Mesothelial cell of epicardium (in vitro differentiated cells): ENCODE measurements around the gene RAB7B. TPM values are rescaled to one million over a fixed set of nuclear protein-coding genes. Genes with fewer than 3 reads are reported as not detected.

Source experiments
- DNase-seq, 2 experiments: peaks; one replicate each; pipeline ENCODE4 v3.0.0; 2021; ENCODE audit warnings: low spot score in 2 of 2; ENCODE audit not compliant: unreplicated experiment in 2 of 2
- H3K27ac Mint-ChIP-seq: 2 replicates; pipeline ENCODE4 v1.8.0; 2021; ENCODE audit warnings: mixed read lengths
- H3K27me3 Mint-ChIP-seq: 2 replicates; pipeline ENCODE4 v1.8.0; 2021; ENCODE audit warnings: low read depth, mixed read lengths
- H3K36me3 Mint-ChIP-seq: 2 replicates; pipeline ENCODE4 v1.8.0; 2021; ENCODE audit warnings: mixed read lengths
- H3K4me1 Mint-ChIP-seq: 2 replicates; pipeline ENCODE4 v1.8.0; 2021; ENCODE audit warnings: mixed read lengths
- H3K4me3 Mint-ChIP-seq: 2 replicates; pipeline ENCODE4 v1.8.0; 2021; ENCODE audit warnings: mild to moderate bottlenecking, moderate library complexity, mixed read lengths
- H3K9me3 Mint-ChIP-seq: 2 replicates; pipeline ENCODE4 v1.8.0; 2021; ENCODE audit warnings: mixed read lengths
- CTCF ChIP-seq: fragments of 200-600 bp; sonication (generic); IDR thresholded peaks from one replicate; pipeline ENCODE4 v1.5.0; 2021; ENCODE audit warnings: antibody characterized with exemption; ENCODE audit not compliant: unreplicated experiment
- total RNA-seq: library from RNA; stranded (reverse); gene quantifications from 3 replicates; pipeline ENCODE4 v1.2.1, GENCODE V29; 2021

The RAB7B gene
- total RNA-seq, 1 donor from 2014 or later: 1.5 TPM

GRCh38 chr1:205993068-205993467 lies 10.1 kb downstream of the RAB7B start:
- H3K4me3 Mint-ChIP-seq: no peak overlapping the region
- no peaks in the 10 kb centered on the region for H3K4me1 Mint-ChIP-seq
- H3K36me3 Mint-ChIP-seq: no peaks in the 10 kb centered on the region
- DNase-seq: no peak
- peaks cover 10% of the 10 kb centered on the region for H3K27me3 Mint-ChIP-seq
- no peaks in the 10 kb centered on the region for H3K9me3 Mint-ChIP-seq
- no peak for TF ChIP-seq CTCF
- no peak overlapping the region for H3K27ac Mint-ChIP-seq

DNA sequence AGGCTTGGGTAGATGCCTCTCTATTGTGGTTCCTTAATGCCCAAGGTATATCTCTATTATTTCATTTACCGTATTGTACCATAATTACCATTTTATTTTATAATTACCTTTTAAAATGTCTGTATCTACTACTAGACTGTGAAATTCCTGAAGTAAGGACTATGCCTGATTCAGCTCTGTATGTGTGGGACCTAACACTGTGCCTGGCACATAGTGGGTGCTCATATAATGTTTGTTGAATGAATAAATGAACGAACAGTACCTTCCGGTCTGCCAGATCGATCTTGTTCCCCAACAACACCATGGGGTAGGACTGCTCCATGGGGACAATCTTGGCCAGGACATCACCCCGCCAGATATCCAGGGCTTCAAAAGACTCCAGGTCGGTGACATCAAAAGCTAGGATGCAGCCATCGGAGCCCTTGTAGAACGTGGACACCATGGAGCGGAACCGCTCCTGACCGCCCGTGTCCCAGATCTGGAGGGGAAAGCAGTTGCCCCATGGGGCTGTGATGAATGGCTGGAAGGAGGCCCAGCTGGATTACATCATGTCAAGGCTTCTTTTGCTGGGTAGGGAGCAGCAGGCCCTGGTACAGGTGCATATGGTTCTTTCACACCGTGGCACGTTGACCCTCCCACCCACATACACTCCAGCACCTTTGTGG lies 10.8 kb downstream of the RAB7B start:
- Mint-ChIP-seq H3K4me1 (no peaks in the 10 kb centered on the region), H3K4me3 (no peak overlapping the region), H3K36me3 (no peaks in the 10 kb centered on the region), H3K27me3 (peaks cover 10% of the 10 kb centered on the region), H3K27ac (no peak overlapping the region), H3K9me3 (no peaks in the 10 kb centered on the region)
- DNase-seq: no peak
- TF ChIP-seq CTCF: no peak

DNA sequence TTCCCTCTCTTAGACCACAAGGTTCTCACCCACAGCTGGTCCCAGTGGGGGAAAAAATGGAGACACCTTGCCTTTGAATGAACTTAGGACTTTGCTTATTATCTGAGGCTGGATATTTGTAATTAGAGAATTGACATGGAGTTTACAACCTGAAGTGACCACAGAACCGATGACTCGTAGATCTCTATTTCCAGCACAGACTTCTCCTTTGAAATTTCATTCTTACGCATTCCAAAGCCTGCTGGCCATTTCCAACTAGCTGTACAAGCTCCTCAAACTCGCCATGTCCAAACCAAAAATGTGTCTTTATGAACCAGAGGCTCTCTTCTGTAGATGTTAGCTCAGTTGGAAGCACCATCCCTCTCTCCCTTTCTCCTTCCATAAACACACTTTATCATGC lies 12.0 kb downstream of the RAB7B start:
- Mint-ChIP-seq H3K4me1 (peaks cover 3% of the 10 kb centered on the region), H3K9me3 (no peaks in the 10 kb centered on the region), H3K27ac (no peak overlapping the region), H3K4me3 (no peak overlapping the region), H3K27me3 (peaks cover 10% of the 10 kb centered on the region), H3K36me3 (no peaks in the 10 kb centered on the region)
- TF ChIP-seq CTCF: no peak
- no peak for DNase-seq

- no peaks in the 10 kb centered on the region for H3K36me3 Mint-ChIP-seq
- H3K27ac Mint-ChIP-seq: no peak overlapping the region
- no peaks in the 10 kb centered on the region for H3K9me3 Mint-ChIP-seq
- H3K4me3 Mint-ChIP-seq: no peak overlapping the region
- DNase-seq: no peak
- H3K4me1 Mint-ChIP-seq: peaks cover 3% of the 10 kb centered on the region
- no peak for TF ChIP-seq CTCF
- H3K27me3 Mint-ChIP-seq: peaks cover 10% of the 10 kb centered on the region
Observed at GRCh38 chr1:205990226-205990625, 13.0 kb downstream of the RAB7B start.

DNA sequence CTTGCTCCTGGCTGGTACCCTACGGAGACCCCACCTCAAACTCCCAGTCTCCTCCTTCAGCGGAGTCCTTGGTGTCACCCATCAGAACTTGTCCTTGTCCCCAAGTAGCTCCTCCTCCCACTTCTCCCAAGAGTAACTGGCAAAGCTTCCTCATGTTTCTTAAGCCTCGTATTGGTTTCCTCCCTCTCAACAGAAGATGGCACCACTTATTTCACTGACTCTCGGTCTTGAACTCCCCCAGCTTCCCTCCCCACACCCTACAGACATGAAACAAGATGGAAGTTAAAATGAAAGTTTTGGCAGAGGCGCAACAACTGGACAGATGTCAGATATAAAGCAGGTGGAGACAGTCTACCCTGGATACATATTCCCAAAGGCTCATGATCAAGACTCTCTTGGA lies 13.4 kb downstream of the RAB7B start:
- Mint-ChIP-seq H3K27me3 (peaks cover 10% of the 10 kb centered on the region), H3K36me3 (no peaks in the 10 kb centered on the region), H3K27ac (no peak overlapping the region), H3K4me3 (no peak overlapping the region), H3K9me3 (no peaks in the 10 kb centered on the region), H3K4me1 (peaks cover 3% of the 10 kb centered on the region)
- DNase-seq: no peak
- TF ChIP-seq CTCF: no peak

- DNase-seq: no peak
- no peaks in the 10 kb centered on the region for H3K9me3 Mint-ChIP-seq
- H3K4me1 Mint-ChIP-seq: peaks cover 8% of the 10 kb centered on the region
- no peak for TF ChIP-seq CTCF
- no peak overlapping the region for H3K4me3 Mint-ChIP-seq
- no peak overlapping the region for H3K27ac Mint-ChIP-seq
- H3K36me3 Mint-ChIP-seq: no peaks in the 10 kb centered on the region
- H3K27me3 Mint-ChIP-seq: peaks cover 10% of the 10 kb centered on the region
Observed at GRCh38 chr1:205988585-205988995, 14.6 kb downstream of the RAB7B start.
